ENCODE data around the gene KCNK16.

GRCh38 chr6:39335780-39336545 lies 13.5 kb upstream of the KCNK16 start:
- TF ChIP-seq HDAC2 (IDR thresholded peaks at IDR 0.05) = no peak
- no peak for TF ChIP-seq REST (IDR thresholded peaks at IDR 0.05; ENCODE audit: low read depth, low read length)
- no peak for TF ChIP-seq POLR2AphosphoS5 (IDR thresholded peaks at IDR 0.05; ENCODE audit: low read length)
- no peak for TF ChIP-seq BRCA1 (IDR thresholded peaks at IDR 0.05; ENCODE audit: low read depth, low read length)

Data from GM12878 (cell line).